ENCODE data around the gene HABP2.
A peak's percentile ranks its signal among the peaks of the same experiment; 100 is the strongest.

Gene HABP2

GRCh38 chr10:113594652-113595051 is 41.8 kb downstream of the HABP2 start:
- no peak for DNase-seq (ENCODE audit: low spot score)
- H3K27ac ChIP-seq (replicated peaks; ENCODE audit: low read length) = no peak overlapping the region
- H3K4me1 ChIP-seq (ENCODE audit: control insufficient read depth in 2 of 2, insufficient read depth in 1 of 2, low read depth in 1 of 2, low read length in 2 of 2) = peaks cover 0 to 8% of the 10 kb centered on the region in 2 donors
- H3K14ac ChIP-seq (ENCODE audit: low read length) = no peak overlapping the region
- no peaks in the 10 kb centered on the region for H3K79me1 ChIP-seq (ENCODE audit: low read depth, low read length)
- peak overlapping the region; percentile 9 for H3K18ac ChIP-seq (ENCODE audit: low read length)
- no CpG with 5 or more reads among the region's 13 CpGs for WGBS, 2 donors (ENCODE audit: extremely low coverage in 2 of 2, insufficient read length in 2 of 2, insufficient replicate concordance in 1 of 2)
- H3K27me3 ChIP-seq (ENCODE audit: control insufficient read depth in 3 of 3, insufficient read depth in 3 of 3, low read depth in 1 of 3, low read length in 3 of 3) = peaks cover 0 to 15% (median 0%) of the 10 kb centered on the region in 3 experiments
- no peak overlapping the region for H2BK15ac ChIP-seq (ENCODE audit: low read length)
- no peak overlapping the region for H2BK5ac ChIP-seq (ENCODE audit: low read length)
- H2BK120ac ChIP-seq (ENCODE audit: low read depth, low read length) = no peak overlapping the region
- no peak overlapping the region for H4K8ac ChIP-seq (ENCODE audit: low read depth, low read length)
- no peak overlapping the region for H2AK5ac ChIP-seq (ENCODE audit: low read depth, low read length)
- H3K4ac ChIP-seq (ENCODE audit: low read length) = no peak overlapping the region
- peak overlapping the region; percentile 71 for H2AFZ ChIP-seq (ENCODE audit: low read length)
- no peaks in the 10 kb centered on the region for H3K36me3 ChIP-seq (replicated peaks in 1 of 2; ENCODE audit: control insufficient read depth in 2 of 2, insufficient read depth in 2 of 2, low read length in 2 of 2)
- H3K4me2 ChIP-seq (ENCODE audit: insufficient read depth, low read length, poor library complexity, severe bottlenecking) = no peak overlapping the region
- no peak overlapping the region for H3K23ac ChIP-seq (ENCODE audit: low read depth, low read length, poor library complexity)
- no peaks in the 10 kb centered on the region for H3K9me3 ChIP-seq (replicated peaks in 1 of 2; ENCODE audit: control insufficient read depth in 2 of 2, insufficient read depth in 1 of 2, low read depth in 1 of 2, low read length in 2 of 2)
- no peak overlapping the region for H4K91ac ChIP-seq (ENCODE audit: low read depth, low read length, poor library complexity)
- no peak overlapping the region for H3K9ac ChIP-seq (ENCODE audit: low read depth, low read length, poor library complexity)
- no peak overlapping the region for H3K4me3 ChIP-seq (ENCODE audit: low read length in 2 of 2)
- H2BK12ac ChIP-seq (ENCODE audit: low read length) = no peak overlapping the region

- WGBS, 2 donors (ENCODE audit: extremely low coverage in 2 of 2, insufficient read length in 2 of 2, insufficient replicate concordance in 1 of 2) = no CpG with 5 or more reads among the region's 3 CpGs
- Histone ChIP-seq H4K8ac (ENCODE audit: low read depth, low read length) (no peak overlapping the region), H3K23ac (ENCODE audit: low read depth, low read length, poor library complexity) (no peak overlapping the region), H3K18ac (ENCODE audit: low read length) (no peak overlapping the region), H4K91ac (ENCODE audit: low read depth, low read length, poor library complexity) (no peak overlapping the region), H3K4me1 (ENCODE audit: control insufficient read depth in 2 of 2, insufficient read depth in 1 of 2, low read depth in 1 of 2, low read length in 2 of 2) (no peaks in the 10 kb centered on the region), H2BK5ac (ENCODE audit: low read length) (no peak overlapping the region), H2AFZ (ENCODE audit: low read length) (no peak overlapping the region), H2BK12ac (ENCODE audit: low read length) (no peak overlapping the region), H3K36me3 (replicated peaks in 1 of 2; ENCODE audit: control insufficient read depth in 2 of 2, insufficient read depth in 2 of 2, low read length in 2 of 2) (no peaks in the 10 kb centered on the region), H3K27ac (replicated peaks; ENCODE audit: low read length) (no peak overlapping the region), H3K9ac (ENCODE audit: low read depth, low read length, poor library complexity) (no peak overlapping the region), H2BK120ac (ENCODE audit: low read depth, low read length) (no peak overlapping the region), H3K4me3 (ENCODE audit: low read length in 2 of 2) (no peak overlapping the region), H3K79me1 (ENCODE audit: low read depth, low read length) (no peaks in the 10 kb centered on the region), H2AK5ac (ENCODE audit: low read depth, low read length) (no peak overlapping the region), H3K4me2 (ENCODE audit: insufficient read depth, low read length, poor library complexity, severe bottlenecking) (no peak overlapping the region), H3K27me3 (ENCODE audit: control insufficient read depth in 3 of 3, insufficient read depth in 3 of 3, low read depth in 1 of 3, low read length in 3 of 3) (peaks cover 0 to under 1% (median 0%) of the 10 kb centered on the region in 3 experiments), H3K14ac (ENCODE audit: low read length) (no peak overlapping the region), H2BK15ac (ENCODE audit: low read length) (no peak overlapping the region), H3K9me3 (replicated peaks in 1 of 2; ENCODE audit: control insufficient read depth in 2 of 2, insufficient read depth in 1 of 2, low read depth in 1 of 2, low read length in 2 of 2) (no peaks in the 10 kb centered on the region), H3K4ac (ENCODE audit: low read length) (no peak overlapping the region)
- no peak for DNase-seq (ENCODE audit: low spot score)
Measured at GRCh38 chr10:113600569-113600968, 47.7 kb downstream of the HABP2 start.

- no peaks in the 10 kb centered on the region for H3K79me1 ChIP-seq (ENCODE audit: low read depth, low read length)
- H4K91ac ChIP-seq (ENCODE audit: low read depth, low read length, poor library complexity) = no peak overlapping the region
- H3K27ac ChIP-seq (replicated peaks; ENCODE audit: low read length) = no peak overlapping the region
- H3K4me3 ChIP-seq (ENCODE audit: low read length in 2 of 2) = no peak overlapping the region
- peak overlapping the region; percentile 23 for H3K23ac ChIP-seq (ENCODE audit: low read depth, low read length, poor library complexity)
- no peaks in the 10 kb centered on the region for H3K4me1 ChIP-seq (ENCODE audit: control insufficient read depth in 2 of 2, insufficient read depth in 1 of 2, low read depth in 1 of 2, low read length in 2 of 2)
- peak overlapping the region; percentile 49 for H2BK15ac ChIP-seq (ENCODE audit: low read length)
- H3K36me3 ChIP-seq (replicated peaks in 1 of 2; ENCODE audit: control insufficient read depth in 2 of 2, insufficient read depth in 2 of 2, low read length in 2 of 2) = no peaks in the 10 kb centered on the region
- DNase-seq (ENCODE audit: low spot score) = no peak
- H2BK120ac ChIP-seq (ENCODE audit: low read depth, low read length) = no peak overlapping the region
- H2AK5ac ChIP-seq (ENCODE audit: low read depth, low read length) = peak overlapping the region; percentile 32
- H4K8ac ChIP-seq (ENCODE audit: low read depth, low read length) = no peak overlapping the region
- H2AFZ ChIP-seq (ENCODE audit: low read length) = no peak overlapping the region
- H3K4me2 ChIP-seq (ENCODE audit: insufficient read depth, low read length, poor library complexity, severe bottlenecking) = no peak overlapping the region
- no peak overlapping the region for H3K9ac ChIP-seq (ENCODE audit: low read depth, low read length, poor library complexity)
- H3K14ac ChIP-seq (ENCODE audit: low read length) = no peak overlapping the region
- H3K27me3 ChIP-seq (ENCODE audit: control insufficient read depth in 3 of 3, insufficient read depth in 3 of 3, low read depth in 1 of 3, low read length in 3 of 3) = no peaks in the 10 kb centered on the region
- no CpG with 5 or more reads among the region's 13 CpGs for WGBS, 2 donors (ENCODE audit: extremely low coverage in 2 of 2, insufficient read length in 2 of 2, insufficient replicate concordance in 1 of 2)
- H3K4ac ChIP-seq (ENCODE audit: low read length) = no peak overlapping the region
- no peak overlapping the region for H2BK5ac ChIP-seq (ENCODE audit: low read length)
- H3K18ac ChIP-seq (ENCODE audit: low read length) = peak overlapping the region; percentile 39
- no peak overlapping the region for H2BK12ac ChIP-seq (ENCODE audit: low read length)
- no peaks in the 10 kb centered on the region for H3K9me3 ChIP-seq (replicated peaks in 1 of 2; ENCODE audit: control insufficient read depth in 2 of 2, insufficient read depth in 1 of 2, low read depth in 1 of 2, low read length in 2 of 2)
Measured at GRCh38 chr10:113603057-113603777, 50.4 kb downstream of the HABP2 start.

GRCh38 chr10:113604572-113604971 is 51.7 kb downstream of the HABP2 start:
- H3K14ac ChIP-seq (ENCODE audit: low read length) = no peak overlapping the region
- H2BK12ac ChIP-seq (ENCODE audit: low read length) = no peak overlapping the region
- H2BK120ac ChIP-seq (ENCODE audit: low read depth, low read length) = no peak overlapping the region
- no peaks in the 10 kb centered on the region for H3K9me3 ChIP-seq (replicated peaks in 1 of 2; ENCODE audit: control insufficient read depth in 2 of 2, insufficient read depth in 1 of 2, low read depth in 1 of 2, low read length in 2 of 2)
- no peak overlapping the region for H3K4me3 ChIP-seq (ENCODE audit: low read length in 2 of 2)
- H3K23ac ChIP-seq (ENCODE audit: low read depth, low read length, poor library complexity) = no peak overlapping the region
- H3K27me3 ChIP-seq (ENCODE audit: control insufficient read depth in 3 of 3, insufficient read depth in 3 of 3, low read depth in 1 of 3, low read length in 3 of 3) = no peaks in the 10 kb centered on the region
- no peak overlapping the region for H3K4ac ChIP-seq (ENCODE audit: low read length)
- no peak for DNase-seq (ENCODE audit: low spot score)
- no peak overlapping the region for H2BK5ac ChIP-seq (ENCODE audit: low read length)
- H2AFZ ChIP-seq (ENCODE audit: low read length) = no peak overlapping the region
- H3K9ac ChIP-seq (ENCODE audit: low read depth, low read length, poor library complexity) = no peak overlapping the region
- no peaks in the 10 kb centered on the region for H3K79me1 ChIP-seq (ENCODE audit: low read depth, low read length)
- H2BK15ac ChIP-seq (ENCODE audit: low read length) = no peak overlapping the region
- no peaks in the 10 kb centered on the region for H3K36me3 ChIP-seq (replicated peaks in 1 of 2; ENCODE audit: control insufficient read depth in 2 of 2, insufficient read depth in 2 of 2, low read length in 2 of 2)
- H3K4me1 ChIP-seq (ENCODE audit: control insufficient read depth in 2 of 2, insufficient read depth in 1 of 2, low read depth in 1 of 2, low read length in 2 of 2) = no peaks in the 10 kb centered on the region
- no peak overlapping the region for H3K27ac ChIP-seq (replicated peaks; ENCODE audit: low read length)
- WGBS, 2 donors (ENCODE audit: extremely low coverage in 2 of 2, insufficient read length in 2 of 2, insufficient replicate concordance in 1 of 2) = no CpG with 5 or more reads among the region's 12 CpGs
- no peak overlapping the region for H3K18ac ChIP-seq (ENCODE audit: low read length)
- H2AK5ac ChIP-seq (ENCODE audit: low read depth, low read length) = peak overlapping the region; percentile 10
- no peak overlapping the region for H4K8ac ChIP-seq (ENCODE audit: low read depth, low read length)
- no peak overlapping the region for H4K91ac ChIP-seq (ENCODE audit: low read depth, low read length, poor library complexity)
- no peak overlapping the region for H3K4me2 ChIP-seq (ENCODE audit: insufficient read depth, low read length, poor library complexity, severe bottlenecking)
